Muscle layer of colon (tissue), 2 donors: ENCODE measurements around the gene TLE2.
"Not testable (repeated sequence)": the region's sequence is repeated elsewhere in the genome, so short reads cannot be mapped to it uniquely, and the experiment has no call there.

Experiments
- H3K27ac ChIP-seq: one replicate; pipeline ENCODE4 v1.7.0; 2013; ENCODE audit warnings: low read depth, mild to moderate bottlenecking, low read length, moderate library complexity
- H3K27me3 ChIP-seq, 2 donors: one replicate each; pipeline ENCODE4 v1.7.0; 2013; ENCODE audit warnings: low read length in 2 of 2, mild to moderate bottlenecking in 2 of 2; ENCODE audit not compliant: insufficient read depth in 2 of 2, control insufficient read depth in 1 of 2
- H3K36me3 ChIP-seq: one replicate; pipeline ENCODE4 v1.7.0; 2013; ENCODE audit warnings: mild to moderate bottlenecking, low read length; ENCODE audit not compliant: insufficient read depth
- H3K4me1 ChIP-seq: one replicate; pipeline ENCODE4 v1.7.0; 2013; ENCODE audit warnings: mild to moderate bottlenecking, low read length; ENCODE audit not compliant: insufficient read depth
- H3K4me3 ChIP-seq, 2 donors: one replicate each; pipeline ENCODE4 v1.7.0; 2013; ENCODE audit warnings: low read length in 2 of 2, low read depth in 1 of 2, mild to moderate bottlenecking in 1 of 2, moderate library complexity in 1 of 2
- H3K9ac ChIP-seq: one replicate; pipeline ENCODE4 v1.7.0; 2013; ENCODE audit warnings: low read length
- H3K9me3 ChIP-seq: one replicate; pipeline ENCODE4 v1.7.0; 2013; ENCODE audit warnings: mild to moderate bottlenecking, low read length
- donor health status: abdominal sarcoma.
- donor health status: Adenocarcinoma of cecum.

Gene TLE2

GRCh38 chr19:3054972-3055740 lies 26.1 kb upstream of the TLE2 start:
- H3K9me3 ChIP-seq, result no peaks in the 10 kb centered on the region
- no peak overlapping the region for H3K9ac ChIP-seq
- peak overlapping the region; percentile 25 for H3K27ac ChIP-seq
- H3K36me3 ChIP-seq, result peaks cover 49% of the 10 kb centered on the region
- no peak overlapping the region for H3K4me3 ChIP-seq
- no peaks in the 10 kb centered on the region for H3K27me3 ChIP-seq
- H3K4me1 ChIP-seq, result peaks cover 47% of the 10 kb centered on the region

- no peak overlapping the region for H3K27ac ChIP-seq
- H3K36me3 ChIP-seq, result peaks cover 42% of the 10 kb centered on the region
- peaks cover 40% of the 10 kb centered on the region for H3K4me1 ChIP-seq
- H3K4me3 ChIP-seq, result no peak overlapping the region
- no peak overlapping the region for H3K9ac ChIP-seq
- H3K27me3 ChIP-seq, result no peaks in the 10 kb centered on the region
- H3K9me3 ChIP-seq, result no peaks in the 10 kb centered on the region
Measured at GRCh38 chr19:3054265-3054971, 25.3 kb upstream of the TLE2 start.

GRCh38 chr19:3053780-3054179 lies 24.7 kb upstream of the TLE2 start:
- H3K9me3 ChIP-seq, result no peaks in the 10 kb centered on the region
- no peak overlapping the region for H3K9ac ChIP-seq
- peaks cover 36% of the 10 kb centered on the region for H3K4me1 ChIP-seq
- no peaks in the 10 kb centered on the region for H3K27me3 ChIP-seq
- no peak overlapping the region for H3K4me3 ChIP-seq
- peaks cover 38% of the 10 kb centered on the region for H3K36me3 ChIP-seq
- no peak overlapping the region for H3K27ac ChIP-seq

- Histone ChIP-seq H3K9me3 (no peaks in the 10 kb centered on the region), H3K36me3 (peaks cover 32% of the 10 kb centered on the region), H3K27ac (no peak overlapping the region), H3K27me3 (no peaks in the 10 kb centered on the region), H3K4me3 (no peak overlapping the region), H3K9ac (no peak overlapping the region), H3K4me1 (peaks cover 31% of the 10 kb centered on the region)
Measured at GRCh38 chr19:3053218-3053621, 24.1 kb upstream of the TLE2 start.

- not testable (repeated sequence) for H3K9ac ChIP-seq, H3K27me3 ChIP-seq, H3K27ac ChIP-seq, H3K9me3 ChIP-seq, H3K4me3 ChIP-seq
- Histone ChIP-seq H3K36me3 (peaks cover 10% of the 10 kb centered on the region), H3K4me1 (peaks cover 10% of the 10 kb centered on the region)
Measured at GRCh38 chr19:3050016-3050415, 20.9 kb upstream of the TLE2 start.

GRCh38 chr19:3049089-3049488 lies 20.0 kb upstream of the TLE2 start:
- H3K36me3 ChIP-seq, result peaks cover 1% of the 10 kb centered on the region
- H3K9me3 ChIP-seq, result no peaks in the 10 kb centered on the region
- H3K27me3 ChIP-seq, result no peaks in the 10 kb centered on the region
- no peak overlapping the region for H3K27ac ChIP-seq
- peaks cover 7% of the 10 kb centered on the region for H3K4me1 ChIP-seq
- no peak overlapping the region for H3K4me3 ChIP-seq
- H3K9ac ChIP-seq, result no peak overlapping the region

GRCh38 chr19:3048190-3048533 lies 19.1 kb upstream of the TLE2 start:
- H3K9ac ChIP-seq, result no peak overlapping the region
- H3K9me3 ChIP-seq, result no peaks in the 10 kb centered on the region
- no peak overlapping the region for H3K27ac ChIP-seq
- H3K27me3 ChIP-seq, result no peaks in the 10 kb centered on the region
- H3K4me1 ChIP-seq, result peaks cover 7% of the 10 kb centered on the region
- H3K4me3 ChIP-seq, result no peak overlapping the region
- no peaks in the 10 kb centered on the region for H3K36me3 ChIP-seq

GRCh38 chr19:3047496-3048189 lies 18.6 kb upstream of the TLE2 start:
- H3K27me3 ChIP-seq, result no peaks in the 10 kb centered on the region
- H3K36me3 ChIP-seq, result no peaks in the 10 kb centered on the region
- no peaks in the 10 kb centered on the region for H3K9me3 ChIP-seq
- peak overlapping the region; percentile 85 for H3K27ac ChIP-seq
- no peak overlapping the region for H3K9ac ChIP-seq
- H3K4me1 ChIP-seq, result peaks cover 7% of the 10 kb centered on the region
- peak overlapping the region; percentile 36 to 53 for H3K4me3 ChIP-seq

- peak overlapping the region; percentile 36 to 53 for H3K4me3 ChIP-seq
- no peaks in the 10 kb centered on the region for H3K27me3 ChIP-seq
- peak overlapping the region; percentile 85 for H3K27ac ChIP-seq
- H3K4me1 ChIP-seq, result peaks cover 7% of the 10 kb centered on the region
- H3K9me3 ChIP-seq, result no peaks in the 10 kb centered on the region
- H3K36me3 ChIP-seq, result no peaks in the 10 kb centered on the region
- H3K9ac ChIP-seq, result no peak overlapping the region
Measured at GRCh38 chr19:3046698-3047495, 17.8 kb upstream of the TLE2 start.

- Histone ChIP-seq H3K9me3 (no peaks in the 10 kb centered on the region), H3K9ac (no peak overlapping the region), H3K27me3 (no peaks in the 10 kb centered on the region), H3K27ac (peak overlapping the region; percentile 85), H3K4me1 (peaks cover 7% of the 10 kb centered on the region), H3K36me3 (no peaks in the 10 kb centered on the region), H3K4me3 (no peak overlapping the region)
Measured at GRCh38 chr19:3045885-3046697, 17.0 kb upstream of the TLE2 start.
